GM19099 (cell line): ENCODE measurements around the gene SYNGAP1.
A peak's percentile ranks its signal among the peaks of the same experiment; 100 is the strongest.

Experiments
- POLR2A ChIP-seq: IDR thresholded peaks from 3 replicates; pipeline ENCODE4 v1.6.1; 2011; ENCODE audit warnings: low read depth; ENCODE audit not compliant: insufficient read length; ENCODE audit errors: extremely low read depth

Gene SYNGAP1

DNA sequence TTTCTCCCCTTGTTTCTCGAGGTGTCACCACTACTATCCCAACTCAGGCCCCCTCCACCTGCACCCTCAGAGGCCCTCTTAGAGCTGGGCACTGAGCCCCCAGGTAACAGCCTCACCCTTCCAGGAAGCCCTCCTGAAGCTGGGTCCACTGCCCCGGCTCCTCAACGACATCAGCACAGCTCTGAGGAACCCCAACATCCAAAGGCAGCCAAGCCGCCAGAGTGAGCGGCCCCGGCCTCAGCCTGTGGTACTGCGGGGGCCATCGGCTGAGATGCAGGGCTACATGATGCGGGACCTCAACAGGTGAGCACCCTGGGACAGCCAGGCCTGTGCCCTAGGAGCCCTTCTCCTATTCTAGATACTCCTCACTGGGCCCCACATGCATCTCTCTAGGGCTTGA lies 21.6 kb downstream of the SYNGAP1 start:
- no peak for TF ChIP-seq POLR2A

DNA sequence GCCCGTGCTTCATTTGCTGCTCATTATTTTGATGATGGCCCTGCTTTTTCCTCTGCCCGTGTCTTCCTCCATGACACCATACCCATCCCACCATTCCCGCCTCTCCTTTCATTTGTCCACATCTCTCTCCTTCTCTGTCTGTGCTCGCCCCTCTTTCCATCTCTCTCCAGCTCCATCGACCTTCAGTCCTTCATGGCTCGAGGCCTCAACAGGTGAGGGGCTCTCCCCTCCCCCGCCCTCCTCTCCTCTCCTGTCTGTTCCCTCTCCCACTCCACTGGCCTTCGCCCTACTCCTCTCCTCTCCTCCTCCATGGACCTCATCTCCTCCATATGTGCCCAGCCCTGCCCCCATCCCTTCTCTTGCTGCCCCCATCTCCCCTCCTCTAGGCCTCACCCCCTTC lies 22.4 kb downstream of the SYNGAP1 start:
- TF ChIP-seq POLR2A: no peak

DNA sequence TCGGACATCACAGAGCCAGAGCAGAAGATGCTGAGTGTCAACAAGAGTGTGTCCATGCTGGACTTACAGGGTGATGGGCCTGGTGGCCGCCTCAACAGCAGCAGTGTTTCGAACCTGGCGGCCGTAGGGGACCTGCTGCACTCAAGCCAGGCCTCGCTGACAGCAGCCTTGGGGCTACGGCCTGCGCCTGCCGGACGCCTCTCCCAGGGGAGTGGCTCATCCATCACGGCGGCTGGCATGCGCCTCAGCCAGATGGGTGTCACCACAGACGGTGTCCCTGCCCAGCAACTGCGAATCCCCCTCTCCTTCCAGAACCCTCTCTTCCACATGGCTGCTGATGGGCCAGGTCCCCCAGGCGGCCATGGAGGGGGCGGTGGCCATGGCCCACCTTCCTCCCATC lies 23.2 kb downstream of the SYNGAP1 start:
- TF ChIP-seq POLR2A: no peak

DNA sequence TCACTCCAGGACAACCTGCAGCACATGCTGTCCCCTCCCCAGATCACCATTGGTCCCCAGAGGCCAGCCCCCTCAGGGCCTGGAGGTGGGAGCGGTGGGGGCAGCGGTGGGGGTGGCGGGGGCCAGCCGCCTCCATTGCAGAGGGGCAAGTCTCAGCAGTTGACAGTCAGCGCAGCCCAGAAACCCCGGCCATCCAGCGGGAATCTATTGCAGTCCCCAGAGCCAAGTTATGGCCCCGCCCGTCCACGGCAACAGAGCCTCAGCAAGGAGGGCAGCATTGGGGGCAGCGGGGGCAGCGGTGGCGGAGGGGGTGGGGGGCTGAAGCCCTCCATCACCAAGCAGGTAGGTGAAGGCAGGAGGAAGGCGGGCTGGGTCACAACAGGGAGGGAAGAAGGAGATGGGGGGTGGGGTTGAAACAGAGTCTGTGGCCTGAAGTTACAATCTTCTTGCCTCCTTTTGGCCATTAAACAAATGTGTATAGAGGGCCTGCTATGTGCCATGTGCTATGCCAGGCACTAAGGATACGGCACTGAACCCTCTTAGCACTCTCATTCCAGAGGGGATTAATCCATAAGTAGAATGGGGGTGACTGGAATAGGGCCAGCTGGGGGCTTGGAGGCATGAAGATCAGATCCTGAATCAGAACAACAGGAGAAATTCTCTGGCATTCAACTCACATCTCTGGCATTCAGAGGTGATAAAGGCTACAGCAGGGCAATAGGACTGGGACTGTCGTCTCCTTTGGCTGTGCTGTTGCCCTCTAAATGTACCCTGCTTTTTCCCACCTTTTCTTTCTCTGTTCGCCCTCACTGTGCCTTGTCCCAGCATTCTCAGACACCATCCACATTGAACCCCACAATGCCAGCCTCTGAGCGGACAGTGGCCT lies 24.0 kb downstream of the SYNGAP1 start:
- no peak for TF ChIP-seq POLR2A

- no peak for TF ChIP-seq POLR2A
Measured at GRCh38 chr6:33445119-33445603, 25.3 kb downstream of the SYNGAP1 start.

GRCh38 chr6:33446356-33446755 lies 26.5 kb downstream of the SYNGAP1 start:
- TF ChIP-seq POLR2A: no peak

DNA sequence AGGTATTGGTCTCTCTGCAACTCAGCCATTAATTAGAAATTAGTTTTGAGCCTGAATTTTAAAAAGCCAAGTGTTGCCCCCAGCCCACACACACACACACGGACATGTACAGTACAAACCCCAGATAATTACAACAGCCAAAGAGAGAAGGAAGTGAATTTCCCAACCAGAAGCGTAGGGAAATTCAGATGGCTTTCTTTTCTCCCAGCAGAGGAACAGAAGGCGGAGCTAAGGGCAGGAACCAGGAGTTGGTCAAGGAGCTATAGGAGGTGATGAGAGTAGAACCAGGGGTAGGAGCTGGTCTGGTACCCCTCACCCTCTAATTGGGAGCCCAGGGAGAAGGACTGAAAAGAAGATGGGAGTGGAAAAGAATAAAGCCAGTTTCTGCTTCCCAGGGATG lies 30.6 kb downstream of the SYNGAP1 start:
- TF ChIP-seq POLR2A: no peak

GRCh38 chr6:33451606-33452005 lies 31.7 kb downstream of the SYNGAP1 start:
- TF ChIP-seq POLR2A: no peak

DNA sequence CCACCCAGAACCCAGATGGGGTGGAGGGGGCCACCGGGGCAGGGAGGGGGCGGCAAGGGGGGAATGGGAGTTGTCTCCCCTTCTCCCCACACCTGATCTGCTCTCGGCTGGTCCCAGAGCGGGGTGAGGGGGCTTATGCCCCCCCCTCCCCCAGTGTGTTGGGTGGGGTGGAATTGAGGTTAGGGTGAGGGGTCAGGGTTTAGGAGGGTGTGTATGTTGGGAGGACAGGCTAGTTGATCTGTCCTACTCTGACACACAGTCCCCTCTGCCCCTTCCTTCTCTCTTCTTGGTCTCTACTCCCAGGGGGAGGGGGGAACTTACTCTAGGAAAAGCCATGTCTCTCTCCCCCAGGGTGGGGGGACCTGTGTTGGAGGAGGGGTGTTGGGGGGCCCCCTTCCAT lies 32.6 kb downstream of the SYNGAP1 start:
- no peak for TF ChIP-seq POLR2A

DNA sequence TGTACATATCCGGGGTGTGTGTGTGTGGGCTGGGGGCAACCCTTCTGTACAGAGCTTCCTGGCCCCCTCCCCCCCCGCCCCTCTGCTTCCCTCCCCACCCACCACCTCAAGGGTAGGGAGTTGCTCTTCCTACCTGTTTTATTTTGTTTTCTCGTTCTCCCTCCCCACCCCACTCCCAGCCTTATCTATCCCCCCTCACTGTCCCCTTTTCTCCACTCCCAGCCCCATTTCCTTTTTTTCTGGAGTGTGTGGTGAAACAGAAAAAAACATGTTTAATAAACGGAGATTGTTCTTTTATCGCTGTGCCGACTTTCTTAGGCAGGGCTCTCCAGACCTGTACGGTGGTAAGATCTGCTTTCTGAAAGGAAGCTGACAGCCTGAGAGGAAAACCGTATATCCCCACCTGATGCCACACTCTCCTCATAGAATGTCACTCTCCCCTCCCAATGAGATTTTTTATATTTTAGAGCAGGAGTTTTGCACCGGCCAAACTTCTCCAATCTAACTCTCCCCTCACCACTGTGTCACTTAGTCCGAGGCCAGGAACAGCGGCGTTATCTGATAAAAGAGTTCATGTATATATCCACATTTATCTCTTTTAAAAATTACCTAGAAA lies 33.6 kb downstream of the SYNGAP1 start:
- TF ChIP-seq POLR2A: no peak

DNA sequence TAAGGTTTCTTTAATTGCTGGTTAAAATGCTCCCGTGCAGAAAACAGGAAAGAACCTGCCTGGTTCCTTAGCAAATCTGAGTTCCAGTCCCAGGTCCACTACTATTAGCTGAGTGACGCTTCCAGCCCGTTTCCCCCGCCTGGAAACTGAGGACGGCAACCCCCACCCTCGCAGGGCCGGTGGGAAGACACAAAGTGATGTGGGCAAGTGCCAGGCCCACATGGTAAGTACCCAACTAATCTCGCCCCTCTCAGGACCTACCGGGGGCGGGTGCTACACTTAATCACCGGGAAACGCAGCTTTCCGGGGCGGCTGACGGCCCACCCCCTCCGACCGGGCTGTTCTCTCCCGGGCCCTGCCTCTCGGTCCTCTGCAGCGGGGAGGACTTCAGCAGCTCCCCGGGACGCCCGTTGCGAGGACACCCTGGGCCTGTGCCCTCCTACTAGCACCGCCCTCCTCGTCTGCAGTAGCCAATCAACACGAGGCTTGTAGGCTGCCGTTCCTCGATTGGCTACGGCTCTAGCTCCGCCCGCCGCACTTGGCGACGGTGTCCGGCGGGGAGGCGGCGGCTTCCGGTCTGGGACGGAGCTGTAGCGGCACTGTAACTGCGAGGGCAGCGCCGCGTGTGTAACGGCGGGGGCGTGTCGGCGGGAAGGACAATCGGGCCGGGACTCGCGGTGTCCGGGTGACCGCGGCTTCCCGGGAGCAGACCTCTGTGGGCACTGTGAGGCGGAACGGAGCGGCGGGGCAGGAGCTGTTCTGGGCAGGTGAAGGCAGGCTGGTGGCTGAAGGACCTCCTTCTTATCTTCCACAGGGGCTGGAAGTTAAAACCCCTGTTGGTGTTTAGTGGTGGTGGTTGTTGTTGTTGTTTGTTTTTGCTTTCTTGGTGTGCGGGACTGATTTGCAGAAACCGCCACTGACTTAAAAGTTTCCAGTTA lies 34.4 kb downstream of the SYNGAP1 start, which contains the start of gene ZBTB9:
ZBTB9 (plus strand) TSS at position 568 of the 938 bp plus-strand sequence. CDS start 525 bp downstream, outside the sequence.
- TF ChIP-seq POLR2A: peak; percentile 88

- TF ChIP-seq POLR2A: no peak
Measured at GRCh38 chr6:33455051-33455450, 35.2 kb downstream of the SYNGAP1 start.

GRCh38 chr6:33456156-33456555 lies 36.3 kb downstream of the SYNGAP1 start:
- TF ChIP-seq POLR2A: no peak

- TF ChIP-seq POLR2A: no peak
Measured at GRCh38 chr6:33458676-33459075, 38.8 kb downstream of the SYNGAP1 start.

DNA sequence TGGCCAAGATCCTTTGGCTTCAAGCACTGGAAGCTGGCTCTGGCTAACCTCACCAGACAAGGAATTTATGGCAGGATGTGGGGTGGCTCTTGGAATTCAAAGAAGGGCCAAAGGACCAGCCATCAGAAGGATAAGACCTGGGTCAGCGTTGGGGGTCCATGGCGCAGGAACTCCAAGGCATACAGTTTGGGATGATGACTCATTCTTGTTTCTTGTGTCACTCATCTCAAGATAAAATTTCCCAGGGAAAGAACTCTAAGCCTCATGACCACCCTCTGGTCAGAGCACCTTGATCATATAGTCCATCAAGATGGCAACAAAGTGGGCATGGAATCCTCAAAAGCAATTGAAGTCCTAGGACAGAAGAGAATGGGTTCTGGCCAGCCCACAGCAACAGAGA lies 39.4 kb downstream of the SYNGAP1 start:
- TF ChIP-seq POLR2A: no peak
